H7 (cell line): ENCODE results near the gene GPR34. TPM values are rescaled to one million over a fixed set of nuclear protein-coding genes. Genes with fewer than 3 reads are reported as not detected.

Experiments used
- DNase-seq: peaks from one replicate; pipeline ENCODE4 v3.0.0; 2012
- H3K27me3 ChIP-seq: 2 replicates; pipeline ENCODE4 v1.6.0; 2011; ENCODE audit warnings: mild to moderate bottlenecking, low read length; ENCODE audit not compliant: control insufficient read depth, insufficient read depth
- H3K36me3 ChIP-seq: replicated peaks from 2 replicates; pipeline ENCODE4 v1.5.1; 2011; ENCODE audit warnings: low read length; ENCODE audit not compliant: control insufficient read depth, insufficient read depth
- H3K4me3 ChIP-seq: 2 replicates; pipeline ENCODE4 v1.5.1; 2011; ENCODE audit warnings: low read depth, mild to moderate bottlenecking, control low read depth, low read length, moderate library complexity; ENCODE audit not compliant: insufficient read depth
- total RNA-seq: library from RNA; depleted of rRNA; stranded (reverse); fragments of >200 nt; shearing (Covaris generic); gene quantifications from 2 replicates; pipeline ENCODE4 v1.2.3, GENCODE V29; 2014

Gene GPR34
- total RNA-seq, 1 experiment from 2014 or later, result not detected

- H3K27me3 ChIP-seq, result no peaks in the 10 kb centered on the region
- DNase-seq, result no peak
- no peak overlapping the region for H3K4me3 ChIP-seq
- no peaks in the 10 kb centered on the region for H3K36me3 ChIP-seq
Measured at GRCh38 chrX:41677183-41678060, 11.4 kb upstream of the GPR34 start.

GRCh38 chrX:41684138-41684537 lies 4.6 kb upstream of the GPR34 start:
- H3K36me3 ChIP-seq, result no peaks in the 10 kb centered on the region
- DNase-seq, result no peak
- no peak overlapping the region for H3K4me3 ChIP-seq
- no peaks in the 10 kb centered on the region for H3K27me3 ChIP-seq

- H3K36me3 ChIP-seq, result no peaks in the 10 kb centered on the region
- DNase-seq, result no peak
Measured at GRCh38 chrX:41684940-41685339, 3.8 kb upstream of the GPR34 start.

GRCh38 chrX:41686788-41687187 lies 2.0 kb upstream of the GPR34 start:
- H3K36me3 ChIP-seq, result no peaks in the 10 kb centered on the region

More at GRCh38 chrX:41684940-41685339, 3.8 kb upstream of the GPR34 start:
- no peaks in the 10 kb centered on the region for H3K27me3 ChIP-seq
- no peak overlapping the region for H3K4me3 ChIP-seq

GRCh38 chrX:41688156-41688555 lies 617 bp upstream of the GPR34 start:
- Histone ChIP-seq H3K36me3 (no peaks in the 10 kb centered on the region), H3K27me3 (no peaks in the 10 kb centered on the region), H3K4me3 (no peak overlapping the region)
- no peak for DNase-seq

More at GRCh38 chrX:41686788-41687187, 2.0 kb upstream of the GPR34 start:
- no peak overlapping the region for H3K4me3 ChIP-seq
- no peaks in the 10 kb centered on the region for H3K27me3 ChIP-seq
- no peak for DNase-seq

- Histone ChIP-seq H3K27me3 (no peaks in the 10 kb centered on the region), H3K4me3 (no peak overlapping the region), H3K36me3 (no peaks in the 10 kb centered on the region)
- no peak for DNase-seq
Measured at GRCh38 chrX:41689711-41690110, 938 bp downstream of the GPR34 start.

GRCh38 chrX:41692162-41692749 lies 3.5 kb downstream of the GPR34 start:
- DNase-seq, result no peak
- H3K27me3 ChIP-seq, result no peaks in the 10 kb centered on the region
- no peaks in the 10 kb centered on the region for H3K36me3 ChIP-seq
- no peak overlapping the region for H3K4me3 ChIP-seq

GRCh38 chrX:41693024-41693423 lies 4.3 kb downstream of the GPR34 start:
- H3K27me3 ChIP-seq, result no peaks in the 10 kb centered on the region

GRCh38 chrX:41695426-41695825 lies 6.7 kb downstream of the GPR34 start:
- Histone ChIP-seq H3K36me3 (no peaks in the 10 kb centered on the region), H3K27me3 (no peaks in the 10 kb centered on the region), H3K4me3 (no peak overlapping the region)
- no peak for DNase-seq

More at GRCh38 chrX:41693024-41693423, 4.3 kb downstream of the GPR34 start:
- no peak for DNase-seq
- Histone ChIP-seq H3K4me3 (no peak overlapping the region), H3K36me3 (no peaks in the 10 kb centered on the region)

- Histone ChIP-seq H3K27me3 (no peaks in the 10 kb centered on the region), H3K36me3 (no peaks in the 10 kb centered on the region), H3K4me3 (no peak overlapping the region)
- no peak for DNase-seq
Measured at GRCh38 chrX:41703574-41704029, 14.8 kb downstream of the GPR34 start.

GRCh38 chrX:41705042-41705441 lies 16.3 kb downstream of the GPR34 start:
- Histone ChIP-seq H3K4me3 (no peak overlapping the region), H3K36me3 (no peaks in the 10 kb centered on the region), H3K27me3 (no peaks in the 10 kb centered on the region)
- no peak for DNase-seq

GRCh38 chrX:41705680-41706374 lies 17.1 kb downstream of the GPR34 start:
- Histone ChIP-seq H3K36me3 (no peaks in the 10 kb centered on the region), H3K27me3 (no peaks in the 10 kb centered on the region), H3K4me3 (no peak overlapping the region)
- DNase-seq, result no peak

GRCh38 chrX:41707218-41707617 lies 18.4 kb downstream of the GPR34 start:
- H3K4me3 ChIP-seq, result no peak overlapping the region
- no peaks in the 10 kb centered on the region for H3K27me3 ChIP-seq
- no peak for DNase-seq
- H3K36me3 ChIP-seq, result no peaks in the 10 kb centered on the region

GRCh38 chrX:41708486-41708885 lies 19.7 kb downstream of the GPR34 start:
- DNase-seq, result no peak
- no peak overlapping the region for H3K4me3 ChIP-seq
- H3K27me3 ChIP-seq, result no peaks in the 10 kb centered on the region
- no peaks in the 10 kb centered on the region for H3K36me3 ChIP-seq
